Skeletal muscle satellite cell (primary cell): ENCODE measurements around the gene ITPKB.

Experiments used
- H3K27me3 ChIP-seq: 2 replicates; pipeline ENCODE4 v1.7.0; 2013; ENCODE audit warnings: low read length; ENCODE audit not compliant: control insufficient read depth, insufficient read depth
- H3K36me3 ChIP-seq: 2 replicates; pipeline ENCODE4 v1.7.0; 2013; ENCODE audit warnings: mild to moderate bottlenecking, control low read depth, low read length; ENCODE audit not compliant: insufficient read depth
- H3K4me1 ChIP-seq: 2 replicates; pipeline ENCODE4 v1.7.0; 2013; ENCODE audit warnings: low read length; ENCODE audit not compliant: control insufficient read depth, insufficient read depth
- H3K4me2 ChIP-seq: 2 replicates; pipeline ENCODE4 v1.7.0; 2013; ENCODE audit warnings: mild to moderate bottlenecking, low read length
- H3K4me3 ChIP-seq: 2 replicates; pipeline ENCODE4 v1.7.0; 2013; ENCODE audit warnings: low read length
- H3K9ac ChIP-seq: 2 replicates; pipeline ENCODE4 v1.7.0; 2013; ENCODE audit warnings: mild to moderate bottlenecking, low read depth, low read length, moderate library complexity
- H3K9me3 ChIP-seq: replicated peaks from 2 replicates; pipeline ENCODE4 v1.7.0; 2013; ENCODE audit warnings: mild to moderate bottlenecking, control low read depth, low read length

Gene ITPKB

GRCh38 chr1:226736001-226736907, 2.8 kb downstream of the ITPKB start:
- Histone ChIP-seq H3K4me1 (peaks cover 10% of the 10 kb centered on the region), H3K36me3 (no peaks in the 10 kb centered on the region), H3K9ac (no peak overlapping the region), H3K4me3 (no peak overlapping the region), H3K27me3 (no peaks in the 10 kb centered on the region), H3K9me3 (no peaks in the 10 kb centered on the region), H3K4me2 (no peak overlapping the region)

- Histone ChIP-seq H3K9me3 (no peaks in the 10 kb centered on the region), H3K27me3 (no peaks in the 10 kb centered on the region), H3K4me3 (no peak overlapping the region), H3K4me2 (no peak overlapping the region), H3K9ac (no peak overlapping the region), H3K36me3 (no peaks in the 10 kb centered on the region), H3K4me1 (peaks cover 10% of the 10 kb centered on the region)
Observed at GRCh38 chr1:226735576-226735975, 3.5 kb downstream of the ITPKB start.

DNA sequence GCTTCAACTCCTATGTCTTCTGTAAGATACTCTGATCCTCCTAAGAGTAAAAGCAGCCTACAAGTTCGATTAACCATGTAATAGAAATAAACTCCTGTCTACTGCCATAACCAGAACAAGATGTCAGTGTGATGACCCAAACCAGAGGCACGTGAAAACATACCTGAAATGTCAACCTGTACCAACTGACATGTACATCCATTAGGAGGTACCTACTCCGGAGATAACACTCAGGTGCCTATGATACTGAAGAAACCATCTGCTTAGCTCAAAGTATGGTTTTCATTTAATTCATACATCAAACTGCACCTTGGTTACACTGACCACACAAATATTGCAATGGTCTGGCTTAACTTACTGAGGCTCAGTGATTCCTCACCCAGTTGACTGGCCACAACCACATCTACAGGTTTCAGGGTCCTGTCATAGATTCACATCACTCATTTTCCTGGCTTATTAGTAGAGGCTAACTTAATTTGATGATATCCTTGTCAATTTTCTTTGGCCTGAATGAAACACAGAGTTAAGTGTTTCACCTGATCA, 4.4 kb downstream of the ITPKB start:
- Histone ChIP-seq H3K9me3 (no peaks in the 10 kb centered on the region), H3K27me3 (no peaks in the 10 kb centered on the region), H3K4me1 (peaks cover 9% of the 10 kb centered on the region), H3K4me3 (no peak overlapping the region), H3K36me3 (no peaks in the 10 kb centered on the region), H3K9ac (no peak overlapping the region), H3K4me2 (no peak overlapping the region)

- no peak overlapping the region for H3K9ac ChIP-seq
- no peaks in the 10 kb centered on the region for H3K27me3 ChIP-seq
- H3K4me3 ChIP-seq = no peak overlapping the region
- no peaks in the 10 kb centered on the region for H3K9me3 ChIP-seq
- no peaks in the 10 kb centered on the region for H3K36me3 ChIP-seq
- no peak overlapping the region for H3K4me2 ChIP-seq
- H3K4me1 ChIP-seq = peaks cover 6% of the 10 kb centered on the region
Observed at GRCh38 chr1:226733876-226734275, 5.2 kb downstream of the ITPKB start.

DNA sequence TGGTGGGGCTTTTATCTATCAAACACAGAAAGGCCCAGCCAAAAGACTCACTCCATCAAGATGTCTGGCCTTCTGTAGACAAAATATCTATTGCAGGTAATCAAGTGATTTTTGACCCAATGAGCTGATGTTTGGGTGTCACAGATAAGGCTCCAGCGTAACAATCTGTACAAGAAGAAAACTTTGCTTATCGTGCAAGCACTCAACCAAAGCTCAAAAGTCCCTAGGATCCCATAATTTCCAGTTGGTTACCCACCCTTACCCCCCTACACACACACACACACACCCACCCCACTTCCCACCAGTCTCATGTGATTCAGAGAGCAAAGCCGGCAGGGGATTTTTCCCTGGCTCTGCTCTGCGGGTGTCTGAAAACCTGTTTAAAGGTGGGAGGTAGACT, 5.8 kb downstream of the ITPKB start:
- H3K9ac ChIP-seq = no peak overlapping the region
- H3K4me2 ChIP-seq = no peak overlapping the region
- peaks cover 4% of the 10 kb centered on the region for H3K4me1 ChIP-seq
- no peaks in the 10 kb centered on the region for H3K27me3 ChIP-seq
- H3K9me3 ChIP-seq = no peaks in the 10 kb centered on the region
- no peak overlapping the region for H3K4me3 ChIP-seq
- no peaks in the 10 kb centered on the region for H3K36me3 ChIP-seq

- Histone ChIP-seq H3K36me3 (no peaks in the 10 kb centered on the region), H3K4me1 (peaks cover under 1% of the 10 kb centered on the region), H3K9me3 (no peaks in the 10 kb centered on the region), H3K9ac (no peak overlapping the region), H3K27me3 (no peaks in the 10 kb centered on the region), H3K4me3 (no peak overlapping the region), H3K4me2 (no peak overlapping the region)
Observed at GRCh38 chr1:226732856-226733291, 6.2 kb downstream of the ITPKB start.

DNA sequence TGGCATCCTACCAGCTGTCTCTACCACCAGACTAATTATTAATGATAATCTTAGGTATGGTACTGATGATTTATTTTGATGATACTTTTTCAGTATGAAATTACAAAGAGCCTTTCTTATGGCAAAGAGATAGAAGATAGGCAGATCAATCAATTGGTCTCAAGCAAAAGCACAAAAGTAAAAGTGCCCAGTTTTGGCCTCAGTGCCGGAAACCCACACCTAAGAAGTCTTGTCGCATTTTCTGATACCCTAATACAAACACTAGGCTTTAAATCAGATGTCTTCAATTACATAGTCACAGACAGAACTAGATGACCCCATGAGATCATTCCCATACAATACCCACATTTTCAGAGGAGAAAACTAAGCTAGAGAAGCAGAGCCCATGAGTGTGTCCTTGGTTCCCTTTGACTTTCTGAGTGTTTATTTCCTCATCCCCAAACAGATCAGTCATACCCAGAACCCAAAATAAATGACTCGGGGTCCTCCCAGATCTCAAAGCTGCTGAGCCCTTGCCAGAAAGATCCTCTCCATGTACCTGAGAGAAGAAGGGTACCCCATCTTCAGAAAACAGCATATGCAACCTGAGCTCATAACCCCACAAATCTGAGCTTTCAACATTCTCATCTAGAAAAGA, 7.7 kb downstream of the ITPKB start:
- Histone ChIP-seq H3K27me3 (no peaks in the 10 kb centered on the region), H3K9ac (no peak overlapping the region), H3K36me3 (no peaks in the 10 kb centered on the region), H3K9me3 (no peaks in the 10 kb centered on the region), H3K4me3 (no peak overlapping the region), H3K4me1 (no peaks in the 10 kb centered on the region), H3K4me2 (no peak overlapping the region)

DNA sequence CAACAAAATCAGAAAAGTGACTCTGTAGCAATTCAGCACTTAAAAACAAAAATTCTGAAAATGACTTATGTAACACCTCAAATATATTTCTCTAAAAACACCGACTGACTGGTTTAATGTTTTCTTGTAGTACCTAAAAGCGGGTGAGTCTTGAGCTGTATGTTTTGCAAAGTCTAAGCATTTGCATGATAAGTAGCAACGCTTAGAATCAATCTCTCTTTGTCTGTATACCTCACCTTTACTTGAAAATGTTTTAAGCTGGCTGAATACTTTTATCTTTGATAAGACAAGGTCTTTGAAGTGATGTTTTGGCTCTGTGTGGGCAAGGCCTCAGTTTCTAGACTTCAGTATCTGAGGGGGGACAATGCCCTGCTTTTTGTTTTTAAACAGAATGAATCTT, 8.2 kb downstream of the ITPKB start:
- Histone ChIP-seq H3K36me3 (no peaks in the 10 kb centered on the region), H3K4me2 (no peak overlapping the region), H3K4me1 (no peaks in the 10 kb centered on the region), H3K4me3 (no peak overlapping the region), H3K27me3 (no peaks in the 10 kb centered on the region), H3K9ac (no peak overlapping the region), H3K9me3 (no peaks in the 10 kb centered on the region)

DNA sequence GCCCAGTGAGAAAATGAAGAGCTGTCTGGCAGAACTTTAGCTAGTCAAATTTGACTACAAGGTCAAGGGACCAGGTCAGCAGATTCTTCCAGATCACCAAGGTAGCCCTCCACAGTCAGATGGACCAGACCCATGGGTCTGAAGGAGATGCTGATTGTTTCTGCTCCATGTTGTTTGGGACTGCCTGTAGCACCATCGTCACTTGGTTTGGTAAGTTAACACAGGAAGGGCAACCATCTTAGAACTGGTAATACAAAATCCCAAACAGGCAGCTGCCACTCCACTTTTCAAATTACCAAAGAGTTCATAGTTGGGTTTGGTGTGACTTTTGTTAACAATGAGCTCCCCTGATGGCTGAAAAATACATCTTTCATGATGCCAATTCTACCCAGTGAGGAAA, 9.0 kb downstream of the ITPKB start:
- Histone ChIP-seq H3K4me3 (no peak overlapping the region), H3K9ac (no peak overlapping the region), H3K27me3 (no peaks in the 10 kb centered on the region), H3K9me3 (no peaks in the 10 kb centered on the region), H3K4me2 (no peak overlapping the region), H3K36me3 (no peaks in the 10 kb centered on the region), H3K4me1 (no peaks in the 10 kb centered on the region)

GRCh38 chr1:226728448-226728847, 10.6 kb downstream of the ITPKB start:
- Histone ChIP-seq H3K4me2 (no peak overlapping the region), H3K4me1 (peaks cover 8% of the 10 kb centered on the region), H3K27me3 (no peaks in the 10 kb centered on the region), H3K9ac (no peak overlapping the region), H3K9me3 (no peaks in the 10 kb centered on the region), H3K36me3 (no peaks in the 10 kb centered on the region), H3K4me3 (no peak overlapping the region)

GRCh38 chr1:226725897-226726267, 13.2 kb downstream of the ITPKB start:
- Histone ChIP-seq H3K9ac (no peak overlapping the region), H3K27me3 (no peaks in the 10 kb centered on the region), H3K4me2 (no peak overlapping the region), H3K4me1 (peaks cover 11% of the 10 kb centered on the region), H3K4me3 (no peak overlapping the region), H3K36me3 (no peaks in the 10 kb centered on the region), H3K9me3 (no peaks in the 10 kb centered on the region)
